HCT116 (cell line): ENCODE results near the gene CCDC187. TPM values are rescaled to one million over a fixed set of nuclear protein-coding genes. Genes with fewer than 3 reads are reported as not detected.

Experiments used
- ATAC-seq: fragments of 200-7000 bp; cut with Tn5 transposase; 2 replicates; pipeline ENCODE4 v1.9.1; 2020; ENCODE audit warnings: mild to moderate bottlenecking, moderate library complexity
- BruUV-seq: library from RNA; stranded (reverse); fragments of 400-500 nt; replicated peaks from 2 replicates; lab custom pipeline; 2021; lab: Mats Ljungman, UMichigan
- CTCF ChIA-PET: fragments of 300-600 bp; sonication (Branson Sonifier 250); formaldehyde crosslinking; loops from one replicate; lab custom pipeline; 2021; ENCODE audit warnings: antibody characterized with exemption; lab: Charles Lee
- POLR2A ChIA-PET: fragments of 300-600, 350-600 bp; sonication (Branson Sonifier 250); formaldehyde crosslinking; loops from one replicate; lab custom pipeline; 2021; ENCODE audit warnings: antibody characterized with exemption; lab: Charles Lee
- RAD21 ChIA-PET, 2 experiments: fragments of 300-600 bp; sonication (Branson Sonifier 250); formaldehyde crosslinking; loops; one replicate each; lab custom pipeline; 2023; ENCODE audit warnings: low total read pairs in 2 of 2; ENCODE audit not compliant: uncharacterized antibody in 2 of 2, unreplicated experiment in 2 of 2, low non-redundant PET in 1 of 2; lab: Charles Lee
- DNase-seq: peaks from one replicate; pipeline ENCODE4 v3.0.0-alpha.2; 2010; ENCODE audit warnings: low read depth, low spot score
- H2AFZ ChIP-seq: fragments of 200-600 bp; shearing (Covaris generic), sonication (generic); 2 replicates; pipeline ENCODE4 v1.6.1; 2017; ENCODE audit warnings: low read depth, mixed run types, mixed read lengths, antibody characterized with exemption, low read length; ENCODE audit not compliant: poor library complexity, severe bottlenecking
- H3K27ac ChIP-seq: 2 replicates; pipeline ENCODE4 v1.5.1; 2012; ENCODE audit warnings: low read depth, low read length
- H3K27me3 ChIP-seq: fragments of 200-600 bp; sonication (generic); 2 replicates; pipeline ENCODE4 v1.6.1; 2016; ENCODE audit warnings: mixed run types, low read length, mixed read lengths; ENCODE audit not compliant: insufficient read depth
- H3K36me3 ChIP-seq, 2 experiments: fragments of 200-500 bp in 1 of 2; fragments of 200-600 bp in 1 of 2; sonication (Bioruptor generic) in 1 of 2; sonication (generic) in 1 of 2; 2 replicates each; pipeline versions ENCODE4 v1.5.1 to v1.6.1; 2014 to 2016; ENCODE audit warnings: low read length in 2 of 2, inconsistent platforms in 1 of 2, mixed read lengths in 1 of 2, mixed run types in 1 of 2; ENCODE audit not compliant: insufficient read depth in 2 of 2, control insufficient read depth in 1 of 2
- H3K4me1 ChIP-seq, 2 experiments: fragments of 200-600 bp in 1 of 2; sonication (generic) in 1 of 2; 2 replicates each; pipeline versions ENCODE4 v1.5.1 to v1.6.1; 2012 to 2017; ENCODE audit warnings: low read length in 2 of 2, inconsistent platforms in 1 of 2, mild to moderate bottlenecking in 1 of 2, mixed read lengths in 1 of 2, mixed run types in 1 of 2, moderate library complexity in 1 of 2; ENCODE audit not compliant: insufficient read depth in 2 of 2, control insufficient read depth in 1 of 2
- H3K4me2 ChIP-seq: fragments of 200-600 bp; sonication (generic); 2 replicates; pipeline ENCODE4 v1.6.1; 2017; ENCODE audit warnings: mixed run types, low read length, mixed read lengths
- H3K4me3 ChIP-seq, 2 experiments: fragments of 200-600 bp in 1 of 2; sonication (generic) in 1 of 2; replicated peaks in 1 of 2; 2 replicates each; pipeline ENCODE4 v1.5.1; 2011 to 2016; ENCODE audit warnings: low read length in 2 of 2, control low read depth in 1 of 2, low read depth in 1 of 2, mild to moderate bottlenecking in 1 of 2, mixed read lengths in 1 of 2, mixed run types in 1 of 2
- H3K79me2 ChIP-seq: fragments of 200-600 bp; sonication (generic); 2 replicates; pipeline ENCODE4 v1.6.1; 2017; ENCODE audit warnings: mild to moderate bottlenecking, mixed run types, low read length, moderate library complexity, mixed read lengths; ENCODE audit not compliant: insufficient read depth
- H3K9ac ChIP-seq: fragments of 200-600 bp; sonication (generic); 2 replicates; pipeline ENCODE4 v1.6.1; 2016; ENCODE audit warnings: low read length, mixed read lengths
- H3K9me2 ChIP-seq: fragments of 200-600 bp; sonication (generic), shearing (Covaris generic); 2 replicates; pipeline ENCODE4 v1.6.1; 2017; ENCODE audit warnings: mixed run types, mild to moderate bottlenecking, moderate library complexity; ENCODE audit not compliant: insufficient read depth
- H3K9me3 ChIP-seq, 2 experiments: fragments of 200-500 bp in 1 of 2; fragments of 200-600 bp in 1 of 2; sonication (Bioruptor generic) in 1 of 2; sonication (generic) in 1 of 2; 2 replicates each; pipeline ENCODE4 v1.6.1; 2014 to 2017; ENCODE audit warnings: low read length in 2 of 2, mixed read lengths in 2 of 2, inconsistent platforms in 1 of 2, low read depth in 1 of 2, mild to moderate bottlenecking in 1 of 2, mixed run types in 1 of 2, moderate library complexity in 1 of 2; ENCODE audit not compliant: control insufficient read depth in 1 of 2, insufficient read depth in 1 of 2
- H4K20me1 ChIP-seq: fragments of 200-600 bp; sonication (generic), shearing (Covaris generic); 2 replicates; pipeline ENCODE4 v1.6.1; 2017; ENCODE audit warnings: mixed run types, mild to moderate bottlenecking, moderate library complexity; ENCODE audit not compliant: insufficient read depth
- CEBPB ChIP-seq: IDR thresholded peaks from 2 replicates; pipeline ENCODE4 v1.6.1; 2012; ENCODE audit warnings: low read depth
- ELF1 ChIP-seq: IDR thresholded peaks from 2 replicates; pipeline ENCODE4 v1.6.1; 2012; ENCODE audit warnings: low read depth, borderline replicate concordance
- EZH2phosphoT487 ChIP-seq: fragments of 200-600 bp; IDR thresholded peaks from 2 replicates; pipeline ENCODE4 v1.6.1; 2018; ENCODE audit warnings: antibody characterized with exemption, borderline replicate concordance
- FOSL1 ChIP-seq: IDR thresholded peaks from 2 replicates; pipeline ENCODE4 v1.6.1; 2012; ENCODE audit warnings: low read depth
- POLR2A ChIP-seq: IDR thresholded peaks from 2 replicates; pipeline ENCODE4 v1.7.0; 2011; ENCODE audit warnings: borderline replicate concordance; ENCODE audit not compliant: insufficient read depth, insufficient read length; ENCODE audit errors: extremely low read depth
- POLR2AphosphoS5 ChIP-seq: IDR thresholded peaks from 2 replicates; pipeline ENCODE4 v1.6.1; 2011; ENCODE audit warnings: mild to moderate bottlenecking, low read depth, low read length, moderate library complexity
- SIN3A ChIP-seq: IDR thresholded peaks from 2 replicates; pipeline ENCODE4 v1.6.1; 2012; ENCODE audit warnings: low read depth
- SRF ChIP-seq: IDR thresholded peaks from 2 replicates; pipeline ENCODE4 v1.6.1; 2012; ENCODE audit warnings: low read depth
- ZNF274 ChIP-seq: fragments of 200-500 bp; sonication (Bioruptor generic); IDR thresholded peaks from 2 replicates; pipeline ENCODE4 v1.6.1; 2014; ENCODE audit warnings: mild to moderate bottlenecking, low read depth, low read length, inconsistent platforms
- intact Hi-C: fragments of 100-400 bp; cut with micrococcal nuclease; formaldehyde crosslinking; loops from 2 replicates; pipeline ENCODE4 v1.10.0; 2022
- total RNA-seq: library from RNA; stranded (reverse); gene quantifications from one replicate; pipeline ENCODE4 v1.2.1, GENCODE V29; 2021; ENCODE audit not compliant: unreplicated experiment
- TF ChIP-seq, protein P1 (sequence below): IDR thresholded peaks from 2 replicates; pipeline ENCODE4 v1.6.1; 2012
- TF ChIP-seq, protein P2 (sequence below), 3 experiments: fragments of 200-600 bp in 1 of 3; sonication (generic) in 1 of 3; IDR thresholded peaks in 2 of 3; conservative IDR thresholded peaks in 1 of 3; 2 replicates each; pipeline ENCODE4 v1.5.1; 2012 to 2017; ENCODE audit warnings: low read depth in 2 of 3, low read length in 2 of 3, antibody characterized with exemption in 1 of 3, borderline replicate concordance in 1 of 3, control low read depth in 1 of 3, mild to moderate bottlenecking in 1 of 3, mixed read lengths in 1 of 3, mixed run types in 1 of 3, moderate library complexity in 1 of 3; ENCODE audit not compliant: insufficient read depth in 1 of 3
- TF ChIP-seq, protein P3 (sequence below): IDR thresholded peaks from 2 replicates; pipeline ENCODE4 v1.6.1; 2012; ENCODE audit warnings: low read depth

The CCDC187 gene
- total RNA-seq, 1 experiment from 2014 or later: 4.6 TPM

GRCh38 chr9:136316271-136316751 lies 12.4 kb upstream of the CCDC187 start:
- ATAC-seq (no peak), DNase-seq (no peak)
- Histone ChIP-seq H3K9me2 (no peaks in the 10 kb centered on the region), H3K4me3 (no peak overlapping the region), H3K4me1 (peaks cover 8 to 12% of the 10 kb centered on the region in 2 experiments), H3K79me2 (no peaks in the 10 kb centered on the region), H3K4me2 (no peak overlapping the region), H3K36me3 (no peaks in the 10 kb centered on the region), H3K9ac (no peak overlapping the region), H3K27me3 (no peaks in the 10 kb centered on the region), H3K9me3 (peaks cover 10 to 21% of the 10 kb centered on the region in 2 experiments; a peak in 2 of 4 replicates), H4K20me1 (no peaks in the 10 kb centered on the region), H2AFZ (no peak overlapping the region), H3K27ac (no peak overlapping the region)
- CTCF ChIA-PET: no interaction called here
- RAD21 ChIA-PET: no interaction called here
- intact Hi-C loops: no loop called here
- TF ChIP-seq ELF1 (no peak), POLR2A (no peak), FOSL1 (no peak), CEBPB (no peak), SIN3A (no peak), SRF (no peak), EZH2phosphoT487 (no peak), POLR2AphosphoS5 (no peak), ZNF274 (no peak)
- TF ChIP-seq, protein P1, sequence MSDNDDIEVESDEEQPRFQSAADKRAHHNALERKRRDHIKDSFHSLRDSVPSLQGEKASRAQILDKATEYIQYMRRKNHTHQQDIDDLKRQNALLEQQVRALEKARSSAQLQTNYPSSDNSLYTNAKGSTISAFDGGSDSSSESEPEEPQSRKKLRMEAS: no peak
- TF ChIP-seq, protein P2, sequence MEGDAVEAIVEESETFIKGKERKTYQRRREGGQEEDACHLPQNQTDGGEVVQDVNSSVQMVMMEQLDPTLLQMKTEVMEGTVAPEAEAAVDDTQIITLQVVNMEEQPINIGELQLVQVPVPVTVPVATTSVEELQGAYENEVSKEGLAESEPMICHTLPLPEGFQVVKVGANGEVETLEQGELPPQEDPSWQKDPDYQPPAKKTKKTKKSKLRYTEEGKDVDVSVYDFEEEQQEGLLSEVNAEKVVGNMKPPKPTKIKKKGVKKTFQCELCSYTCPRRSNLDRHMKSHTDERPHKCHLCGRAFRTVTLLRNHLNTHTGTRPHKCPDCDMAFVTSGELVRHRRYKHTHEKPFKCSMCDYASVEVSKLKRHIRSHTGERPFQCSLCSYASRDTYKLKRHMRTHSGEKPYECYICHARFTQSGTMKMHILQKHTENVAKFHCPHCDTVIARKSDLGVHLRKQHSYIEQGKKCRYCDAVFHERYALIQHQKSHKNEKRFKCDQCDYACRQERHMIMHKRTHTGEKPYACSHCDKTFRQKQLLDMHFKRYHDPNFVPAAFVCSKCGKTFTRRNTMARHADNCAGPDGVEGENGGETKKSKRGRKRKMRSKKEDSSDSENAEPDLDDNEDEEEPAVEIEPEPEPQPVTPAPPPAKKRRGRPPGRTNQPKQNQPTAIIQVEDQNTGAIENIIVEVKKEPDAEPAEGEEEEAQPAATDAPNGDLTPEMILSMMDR (IDR thresholded peaks at IDR 0.05 in 2 of 3, conservative IDR thresholded peaks at IDR 0.05 in 1 of 3; ENCODE audit: borderline replicate concordance in 1 of 3, insufficient read depth in 1 of 3, low read depth in 2 of 3, low read length in 2 of 3): no peak
- TF ChIP-seq, protein P3, sequence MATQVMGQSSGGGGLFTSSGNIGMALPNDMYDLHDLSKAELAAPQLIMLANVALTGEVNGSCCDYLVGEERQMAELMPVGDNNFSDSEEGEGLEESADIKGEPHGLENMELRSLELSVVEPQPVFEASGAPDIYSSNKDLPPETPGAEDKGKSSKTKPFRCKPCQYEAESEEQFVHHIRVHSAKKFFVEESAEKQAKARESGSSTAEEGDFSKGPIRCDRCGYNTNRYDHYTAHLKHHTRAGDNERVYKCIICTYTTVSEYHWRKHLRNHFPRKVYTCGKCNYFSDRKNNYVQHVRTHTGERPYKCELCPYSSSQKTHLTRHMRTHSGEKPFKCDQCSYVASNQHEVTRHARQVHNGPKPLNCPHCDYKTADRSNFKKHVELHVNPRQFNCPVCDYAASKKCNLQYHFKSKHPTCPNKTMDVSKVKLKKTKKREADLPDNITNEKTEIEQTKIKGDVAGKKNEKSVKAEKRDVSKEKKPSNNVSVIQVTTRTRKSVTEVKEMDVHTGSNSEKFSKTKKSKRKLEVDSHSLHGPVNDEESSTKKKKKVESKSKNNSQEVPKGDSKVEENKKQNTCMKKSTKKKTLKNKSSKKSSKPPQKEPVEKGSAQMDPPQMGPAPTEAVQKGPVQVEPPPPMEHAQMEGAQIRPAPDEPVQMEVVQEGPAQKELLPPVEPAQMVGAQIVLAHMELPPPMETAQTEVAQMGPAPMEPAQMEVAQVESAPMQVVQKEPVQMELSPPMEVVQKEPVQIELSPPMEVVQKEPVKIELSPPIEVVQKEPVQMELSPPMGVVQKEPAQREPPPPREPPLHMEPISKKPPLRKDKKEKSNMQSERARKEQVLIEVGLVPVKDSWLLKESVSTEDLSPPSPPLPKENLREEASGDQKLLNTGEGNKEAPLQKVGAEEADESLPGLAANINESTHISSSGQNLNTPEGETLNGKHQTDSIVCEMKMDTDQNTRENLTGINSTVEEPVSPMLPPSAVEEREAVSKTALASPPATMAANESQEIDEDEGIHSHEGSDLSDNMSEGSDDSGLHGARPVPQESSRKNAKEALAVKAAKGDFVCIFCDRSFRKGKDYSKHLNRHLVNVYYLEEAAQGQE: no peak
- no TSS peak for BruUV-seq
- POLR2A ChIA-PET: no interaction called here
